ENCODE results near the gene CRTC1. TPM values are rescaled to one million over a fixed set of nuclear protein-coding genes. Genes with fewer than 3 reads are reported as not detected.

CRTC1 gene
- total and polyA plus RNA-seq, 9 of the 15 experiments (the other 6 are each of a cell fraction or from before 2014, with no cell fraction given), result 0.25 to 3.8 (median 1.2) TPM; not detected in 2

DNA sequence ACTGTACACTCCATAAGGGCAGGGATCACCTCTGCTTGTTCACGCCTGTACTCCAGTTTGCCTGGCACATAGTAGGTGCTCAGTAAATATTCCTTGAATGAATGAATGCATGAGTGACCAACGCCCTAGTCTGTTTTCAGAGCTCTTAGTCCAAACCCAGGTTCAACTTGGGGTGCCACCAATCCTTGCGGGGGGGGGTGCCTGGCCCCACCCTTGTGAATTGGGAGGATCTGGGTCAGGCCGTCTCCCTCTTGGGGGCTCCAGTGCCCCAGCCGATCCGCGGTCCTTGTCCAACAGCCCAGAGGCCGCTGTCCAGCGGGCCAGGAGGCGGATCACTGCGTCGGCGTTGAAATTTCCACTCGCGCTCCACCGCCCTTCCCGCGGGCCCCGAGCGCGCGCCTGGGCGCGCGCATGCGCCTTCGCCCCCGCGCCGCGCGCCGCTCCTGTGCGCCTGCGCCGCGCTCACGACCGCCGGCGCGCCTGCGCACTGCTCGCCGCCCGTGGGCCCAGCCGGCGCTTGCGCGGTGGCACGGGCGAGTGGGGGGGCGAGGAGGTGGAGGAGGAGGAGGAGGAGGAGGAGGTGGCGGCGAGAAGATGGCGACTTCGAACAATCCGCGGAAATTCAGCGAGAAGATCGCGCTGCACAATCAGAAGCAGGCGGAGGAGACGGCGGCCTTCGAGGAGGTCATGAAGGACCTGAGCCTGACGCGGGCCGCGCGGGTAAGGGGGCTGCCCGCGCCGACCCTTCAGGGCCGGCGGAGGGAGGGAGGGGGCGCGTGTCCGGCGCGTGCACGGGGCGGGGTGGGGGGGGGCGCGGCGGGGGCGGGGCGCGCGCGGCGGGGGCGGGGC, at the start of gene CRTC1 (continued):
- TF ChIP-seq, protein P1, sequence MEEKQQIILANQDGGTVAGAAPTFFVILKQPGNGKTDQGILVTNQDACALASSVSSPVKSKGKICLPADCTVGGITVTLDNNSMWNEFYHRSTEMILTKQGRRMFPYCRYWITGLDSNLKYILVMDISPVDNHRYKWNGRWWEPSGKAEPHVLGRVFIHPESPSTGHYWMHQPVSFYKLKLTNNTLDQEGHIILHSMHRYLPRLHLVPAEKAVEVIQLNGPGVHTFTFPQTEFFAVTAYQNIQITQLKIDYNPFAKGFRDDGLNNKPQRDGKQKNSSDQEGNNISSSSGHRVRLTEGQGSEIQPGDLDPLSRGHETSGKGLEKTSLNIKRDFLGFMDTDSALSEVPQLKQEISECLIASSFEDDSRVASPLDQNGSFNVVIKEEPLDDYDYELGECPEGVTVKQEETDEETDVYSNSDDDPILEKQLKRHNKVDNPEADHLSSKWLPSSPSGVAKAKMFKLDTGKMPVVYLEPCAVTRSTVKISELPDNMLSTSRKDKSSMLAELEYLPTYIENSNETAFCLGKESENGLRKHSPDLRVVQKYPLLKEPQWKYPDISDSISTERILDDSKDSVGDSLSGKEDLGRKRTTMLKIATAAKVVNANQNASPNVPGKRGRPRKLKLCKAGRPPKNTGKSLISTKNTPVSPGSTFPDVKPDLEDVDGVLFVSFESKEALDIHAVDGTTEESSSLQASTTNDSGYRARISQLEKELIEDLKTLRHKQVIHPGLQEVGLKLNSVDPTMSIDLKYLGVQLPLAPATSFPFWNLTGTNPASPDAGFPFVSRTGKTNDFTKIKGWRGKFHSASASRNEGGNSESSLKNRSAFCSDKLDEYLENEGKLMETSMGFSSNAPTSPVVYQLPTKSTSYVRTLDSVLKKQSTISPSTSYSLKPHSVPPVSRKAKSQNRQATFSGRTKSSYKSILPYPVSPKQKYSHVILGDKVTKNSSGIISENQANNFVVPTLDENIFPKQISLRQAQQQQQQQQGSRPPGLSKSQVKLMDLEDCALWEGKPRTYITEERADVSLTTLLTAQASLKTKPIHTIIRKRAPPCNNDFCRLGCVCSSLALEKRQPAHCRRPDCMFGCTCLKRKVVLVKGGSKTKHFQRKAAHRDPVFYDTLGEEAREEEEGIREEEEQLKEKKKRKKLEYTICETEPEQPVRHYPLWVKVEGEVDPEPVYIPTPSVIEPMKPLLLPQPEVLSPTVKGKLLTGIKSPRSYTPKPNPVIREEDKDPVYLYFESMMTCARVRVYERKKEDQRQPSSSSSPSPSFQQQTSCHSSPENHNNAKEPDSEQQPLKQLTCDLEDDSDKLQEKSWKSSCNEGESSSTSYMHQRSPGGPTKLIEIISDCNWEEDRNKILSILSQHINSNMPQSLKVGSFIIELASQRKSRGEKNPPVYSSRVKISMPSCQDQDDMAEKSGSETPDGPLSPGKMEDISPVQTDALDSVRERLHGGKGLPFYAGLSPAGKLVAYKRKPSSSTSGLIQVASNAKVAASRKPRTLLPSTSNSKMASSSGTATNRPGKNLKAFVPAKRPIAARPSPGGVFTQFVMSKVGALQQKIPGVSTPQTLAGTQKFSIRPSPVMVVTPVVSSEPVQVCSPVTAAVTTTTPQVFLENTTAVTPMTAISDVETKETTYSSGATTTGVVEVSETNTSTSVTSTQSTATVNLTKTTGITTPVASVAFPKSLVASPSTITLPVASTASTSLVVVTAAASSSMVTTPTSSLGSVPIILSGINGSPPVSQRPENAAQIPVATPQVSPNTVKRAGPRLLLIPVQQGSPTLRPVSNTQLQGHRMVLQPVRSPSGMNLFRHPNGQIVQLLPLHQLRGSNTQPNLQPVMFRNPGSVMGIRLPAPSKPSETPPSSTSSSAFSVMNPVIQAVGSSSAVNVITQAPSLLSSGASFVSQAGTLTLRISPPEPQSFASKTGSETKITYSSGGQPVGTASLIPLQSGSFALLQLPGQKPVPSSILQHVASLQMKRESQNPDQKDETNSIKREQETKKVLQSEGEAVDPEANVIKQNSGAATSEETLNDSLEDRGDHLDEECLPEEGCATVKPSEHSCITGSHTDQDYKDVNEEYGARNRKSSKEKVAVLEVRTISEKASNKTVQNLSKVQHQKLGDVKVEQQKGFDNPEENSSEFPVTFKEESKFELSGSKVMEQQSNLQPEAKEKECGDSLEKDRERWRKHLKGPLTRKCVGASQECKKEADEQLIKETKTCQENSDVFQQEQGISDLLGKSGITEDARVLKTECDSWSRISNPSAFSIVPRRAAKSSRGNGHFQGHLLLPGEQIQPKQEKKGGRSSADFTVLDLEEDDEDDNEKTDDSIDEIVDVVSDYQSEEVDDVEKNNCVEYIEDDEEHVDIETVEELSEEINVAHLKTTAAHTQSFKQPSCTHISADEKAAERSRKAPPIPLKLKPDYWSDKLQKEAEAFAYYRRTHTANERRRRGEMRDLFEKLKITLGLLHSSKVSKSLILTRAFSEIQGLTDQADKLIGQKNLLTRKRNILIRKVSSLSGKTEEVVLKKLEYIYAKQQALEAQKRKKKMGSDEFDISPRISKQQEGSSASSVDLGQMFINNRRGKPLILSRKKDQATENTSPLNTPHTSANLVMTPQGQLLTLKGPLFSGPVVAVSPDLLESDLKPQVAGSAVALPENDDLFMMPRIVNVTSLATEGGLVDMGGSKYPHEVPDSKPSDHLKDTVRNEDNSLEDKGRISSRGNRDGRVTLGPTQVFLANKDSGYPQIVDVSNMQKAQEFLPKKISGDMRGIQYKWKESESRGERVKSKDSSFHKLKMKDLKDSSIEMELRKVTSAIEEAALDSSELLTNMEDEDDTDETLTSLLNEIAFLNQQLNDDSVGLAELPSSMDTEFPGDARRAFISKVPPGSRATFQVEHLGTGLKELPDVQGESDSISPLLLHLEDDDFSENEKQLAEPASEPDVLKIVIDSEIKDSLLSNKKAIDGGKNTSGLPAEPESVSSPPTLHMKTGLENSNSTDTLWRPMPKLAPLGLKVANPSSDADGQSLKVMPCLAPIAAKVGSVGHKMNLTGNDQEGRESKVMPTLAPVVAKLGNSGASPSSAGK (IDR thresholded peaks at IDR 0.05), result peak; percentile 52; the same call in 1 of the 2 replicates
- TF ChIP-seq, protein P2, sequence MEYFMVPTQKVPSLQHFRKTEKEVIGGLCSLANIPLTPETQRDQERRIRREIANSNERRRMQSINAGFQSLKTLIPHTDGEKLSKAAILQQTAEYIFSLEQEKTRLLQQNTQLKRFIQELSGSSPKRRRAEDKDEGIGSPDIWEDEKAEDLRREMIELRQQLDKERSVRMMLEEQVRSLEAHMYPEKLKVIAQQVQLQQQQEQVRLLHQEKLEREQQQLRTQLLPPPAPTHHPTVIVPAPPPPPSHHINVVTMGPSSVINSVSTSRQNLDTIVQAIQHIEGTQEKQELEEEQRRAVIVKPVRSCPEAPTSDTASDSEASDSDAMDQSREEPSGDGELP (CRISPR knock-in tag; IDR thresholded peaks at IDR 0.05; ENCODE audit: borderline replicate concordance), result peak; percentile 69
- TF ChIP-seq ZNF583 (CRISPR knock-in tag; IDR thresholded peaks at IDR 0.05) (no peak), RHOXF2B (CRISPR knock-in tag; conservative IDR thresholded peaks at IDR 0.05) (no peak), HLTF (IDR thresholded peaks at IDR 0.05) (no peak; the same call in 1 of the 2 replicates), PTBP1 (IDR thresholded peaks at IDR 0.05; ENCODE audit: low read depth, low read length) (no peak), ZNF197 (CRISPR knock-in tag; IDR thresholded peaks at IDR 0.05; ENCODE audit: low read depth) (peak; percentile 50; the same call in 1 of the 2 replicates), SETDB1 (IDR thresholded peaks at IDR 0.05; ENCODE audit: low read length) (no peak), ZNF347 (CRISPR knock-in tag; IDR thresholded peaks at IDR 0.05; ENCODE audit: low read depth) (no peak), HDAC2 (IDR thresholded peaks at IDR 0.05) (peak; percentile 94; the same call in 1 of the 2 replicates), HCFC1 (IDR thresholded peaks at IDR 0.05; ENCODE audit: low read depth, low read length) (0 out of 2 replicates have a peak, but pooled peaks have one; percentile 26), TAF9B (IDR thresholded peaks at IDR 0.05; ENCODE audit: partially characterized antibody) (peak; percentile 70), FUS (optimal IDR thresholded peaks at IDR 0.05; ENCODE audit: low read depth, low read length) (no peak), NFIC (IDR thresholded peaks at IDR 0.05) (peak; percentile 69), EP400 (IDR thresholded peaks at IDR 0.05) (peak; percentile 89)
- TF ChIP-seq, protein P3, sequence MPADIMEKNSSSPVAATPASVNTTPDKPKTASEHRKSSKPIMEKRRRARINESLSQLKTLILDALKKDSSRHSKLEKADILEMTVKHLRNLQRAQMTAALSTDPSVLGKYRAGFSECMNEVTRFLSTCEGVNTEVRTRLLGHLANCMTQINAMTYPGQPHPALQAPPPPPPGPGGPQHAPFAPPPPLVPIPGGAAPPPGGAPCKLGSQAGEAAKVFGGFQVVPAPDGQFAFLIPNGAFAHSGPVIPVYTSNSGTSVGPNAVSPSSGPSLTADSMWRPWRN (IDR thresholded peaks at IDR 0.05; ENCODE audit: low read depth), result peak; percentile 95

Data from K562 (cell line).